ENCODE results near the gene PPP1R3A.

Gene PPP1R3A

GRCh38 chr7:113907617-113908016 lies 11.2 kb downstream of the PPP1R3A start:
- H3K4me1 Mint-ChIP-seq = no peaks in the 10 kb centered on the region
- no peak overlapping the region for H3K27ac Mint-ChIP-seq

DNA sequence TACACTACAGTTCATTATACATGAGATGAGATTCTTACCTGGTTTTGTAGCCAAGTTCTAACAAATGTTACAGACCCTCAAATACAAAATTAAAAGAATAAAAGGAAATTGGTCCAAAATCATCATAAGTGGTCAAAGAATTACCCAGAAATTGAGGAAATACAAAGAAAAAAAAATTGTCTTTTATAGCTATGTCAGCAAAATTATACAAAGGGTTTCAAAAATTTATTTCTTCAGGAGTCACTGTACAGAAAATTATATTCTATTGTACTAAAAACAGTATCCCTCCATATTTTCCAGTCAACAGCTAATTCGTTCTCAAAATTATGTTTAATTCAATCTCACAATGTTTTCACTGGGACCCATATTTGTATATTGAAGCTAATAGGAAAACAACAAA lies 14.3 kb downstream of the PPP1R3A start:
- DNase-seq (no peak), ATAC-seq (replicated peaks) (no peak)
- no peaks in the 10 kb centered on the region for H3K9me3 Mint-ChIP-seq
- H3K27me3 Mint-ChIP-seq = no peaks in the 10 kb centered on the region
- no peaks in the 10 kb centered on the region for H3K4me1 Mint-ChIP-seq
- no peak overlapping the region for H3K27ac Mint-ChIP-seq
- H3K36me3 Mint-ChIP-seq = no peaks in the 10 kb centered on the region
- H3K4me3 Mint-ChIP-seq = no peak overlapping the region

More at GRCh38 chr7:113907617-113908016, 11.2 kb downstream of the PPP1R3A start:
- DNase-seq = no peak
- H3K27me3 Mint-ChIP-seq = no peaks in the 10 kb centered on the region
- no peaks in the 10 kb centered on the region for H3K9me3 Mint-ChIP-seq
- no peak overlapping the region for H3K4me3 Mint-ChIP-seq
- ATAC-seq (replicated peaks) = no peak
- H3K36me3 Mint-ChIP-seq = no peaks in the 10 kb centered on the region

DNA sequence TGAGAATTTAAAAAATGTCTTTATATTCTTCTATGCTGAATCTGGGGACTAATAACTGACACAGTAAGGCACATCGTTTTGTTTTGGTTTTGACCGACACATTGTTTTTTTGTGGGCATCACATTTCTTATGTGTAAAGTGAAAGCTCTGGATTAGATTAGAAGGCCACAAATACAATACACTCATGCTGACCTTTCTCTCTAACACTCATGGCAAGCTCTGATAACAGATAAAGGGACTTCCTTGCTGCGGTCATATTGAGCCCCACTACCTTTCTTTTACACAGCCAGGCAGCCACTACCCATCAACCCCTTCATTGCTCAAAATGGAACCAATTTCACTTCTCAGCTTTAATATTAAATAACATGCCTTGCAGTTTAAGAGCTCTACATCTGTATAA lies 26.0 kb downstream of the PPP1R3A start:
- H3K4me1 Mint-ChIP-seq = no peaks in the 10 kb centered on the region
- no peak overlapping the region for H3K27ac Mint-ChIP-seq
- no peak overlapping the region for H3K4me3 Mint-ChIP-seq
- ATAC-seq (replicated peaks) = no peak
- no peaks in the 10 kb centered on the region for H3K27me3 Mint-ChIP-seq
- peaks cover 1 to 3% of the 10 kb centered on the region in 2 donors for H3K9me3 Mint-ChIP-seq
- no peak for DNase-seq
- H3K36me3 Mint-ChIP-seq = no peaks in the 10 kb centered on the region

DNA sequence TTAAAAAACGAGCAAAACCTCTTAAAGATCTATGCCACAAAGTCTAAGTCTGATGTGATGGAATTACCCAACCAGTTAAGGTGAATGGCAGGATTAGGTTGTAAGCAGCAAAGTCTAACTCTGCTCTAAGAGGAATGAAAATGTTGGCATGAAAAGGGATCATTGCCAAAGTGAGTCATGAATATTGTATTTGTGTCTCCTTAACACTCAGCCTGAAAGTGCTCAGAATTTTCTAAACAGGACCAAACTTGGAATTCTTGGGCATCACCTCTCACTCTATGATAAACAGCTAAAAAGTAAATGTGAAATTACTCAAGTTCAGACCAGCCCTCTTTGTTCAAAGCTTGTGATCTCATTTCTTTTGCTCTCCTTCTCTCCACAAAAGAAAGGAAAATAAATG lies 27.0 kb downstream of the PPP1R3A start:
- no peak for ATAC-seq (replicated peaks)
- no peak overlapping the region for H3K27ac Mint-ChIP-seq
- no peaks in the 10 kb centered on the region for H3K4me1 Mint-ChIP-seq
- H3K27me3 Mint-ChIP-seq = no peaks in the 10 kb centered on the region
- H3K9me3 Mint-ChIP-seq = peaks cover 1 to 3% of the 10 kb centered on the region in 2 donors
- no peak overlapping the region for H3K4me3 Mint-ChIP-seq
- no peak for DNase-seq
- H3K36me3 Mint-ChIP-seq = no peaks in the 10 kb centered on the region

DNA sequence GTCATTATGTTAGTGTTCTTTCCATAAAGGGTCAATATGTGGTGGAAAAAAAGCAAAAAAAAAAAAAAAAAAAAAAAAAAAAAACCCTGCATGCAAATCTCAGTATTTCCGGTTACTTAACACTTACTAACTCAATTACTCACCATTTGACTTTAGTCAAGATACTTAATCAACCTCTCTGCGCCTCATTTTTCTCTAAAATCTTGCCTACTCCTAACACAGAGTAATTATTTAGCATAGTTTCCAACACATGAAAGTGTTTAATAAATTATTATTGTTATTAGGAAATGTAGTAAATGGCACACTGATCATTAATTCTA lies 27.8 kb downstream of the PPP1R3A start:
- Mint-ChIP-seq H3K27me3 (no peaks in the 10 kb centered on the region), H3K4me3 (no peak overlapping the region), H3K27ac (no peak overlapping the region), H3K9me3 (peaks cover 3% of the 10 kb centered on the region in 2 donors), H3K4me1 (no peaks in the 10 kb centered on the region), H3K36me3 (no peaks in the 10 kb centered on the region)
- no peak for DNase-seq
- no peak for ATAC-seq (replicated peaks)

GRCh38 chr7:113890331-113891030 lies 28.3 kb downstream of the PPP1R3A start:
- Mint-ChIP-seq H3K4me1 (no peaks in the 10 kb centered on the region), H3K4me3 (no peak overlapping the region), H3K9me3 (peaks cover 3% of the 10 kb centered on the region in 2 donors), H3K27ac (no peak overlapping the region), H3K27me3 (no peaks in the 10 kb centered on the region), H3K36me3 (no peaks in the 10 kb centered on the region)
- ATAC-seq (replicated peaks) = no peak
- DNase-seq = no peak

DNA sequence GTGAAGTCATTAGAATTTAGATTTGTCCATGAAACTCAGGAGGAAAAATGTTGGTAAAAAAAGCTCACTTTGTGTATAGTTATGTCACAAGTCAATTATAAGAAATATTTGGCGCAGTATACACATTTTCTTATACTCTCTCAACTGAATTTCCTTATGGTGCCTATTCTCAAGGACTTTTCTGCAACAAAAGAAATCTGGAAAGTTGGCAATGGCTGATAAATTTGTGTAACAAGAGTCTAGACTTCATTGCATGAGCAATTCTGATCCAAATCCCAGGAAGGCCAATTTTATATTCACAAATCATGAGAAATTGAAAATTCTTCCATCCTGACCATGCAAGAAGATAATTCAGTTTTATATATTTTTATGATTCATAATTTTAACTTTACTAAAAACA lies 35.7 kb downstream of the PPP1R3A start:
- ATAC-seq (replicated peaks) = no peak
- Mint-ChIP-seq H3K27me3 (no peaks in the 10 kb centered on the region), H3K4me1 (no peaks in the 10 kb centered on the region), H3K4me3 (no peak overlapping the region), H3K36me3 (no peaks in the 10 kb centered on the region), H3K27ac (no peak overlapping the region), H3K9me3 (peaks cover 0 to 1% of the 10 kb centered on the region in 2 donors)
- no peak for DNase-seq

DNA sequence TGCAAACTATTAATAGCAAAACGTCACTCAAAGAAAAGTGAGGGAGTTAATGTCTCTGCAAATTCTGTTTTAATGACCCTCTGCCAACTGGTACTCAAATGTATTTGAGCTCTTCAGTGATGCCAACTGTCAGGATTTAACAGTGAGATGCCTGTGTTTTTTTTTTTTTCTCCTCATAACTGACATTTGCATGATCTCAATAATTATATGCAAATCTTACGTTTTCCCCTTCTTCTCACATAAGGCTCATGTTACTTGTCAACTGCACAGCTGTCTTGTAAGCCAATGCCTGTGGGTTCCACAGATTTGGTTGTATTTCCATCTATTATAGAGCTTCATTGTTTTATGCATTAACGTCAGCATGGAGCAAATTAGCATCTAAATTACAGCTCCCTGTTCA lies 38.2 kb downstream of the PPP1R3A start:
- Mint-ChIP-seq H3K27me3 (no peaks in the 10 kb centered on the region), H3K36me3 (no peaks in the 10 kb centered on the region), H3K4me3 (no peak overlapping the region), H3K4me1 (no peaks in the 10 kb centered on the region), H3K9me3 (no peaks in the 10 kb centered on the region), H3K27ac (no peak overlapping the region)
- DNase-seq (no peak), ATAC-seq (replicated peaks) (no peak)

GRCh38 chr7:113878394-113878992 lies 40.3 kb downstream of the PPP1R3A start:
- Mint-ChIP-seq H3K9me3 (peaks cover 0 to 2% of the 10 kb centered on the region in 2 donors), H3K27ac (no peak overlapping the region), H3K27me3 (no peaks in the 10 kb centered on the region), H3K4me3 (no peak overlapping the region), H3K36me3 (no peaks in the 10 kb centered on the region), H3K4me1 (no peaks in the 10 kb centered on the region)
- no peak for DNase-seq
- ATAC-seq (replicated peaks) = no peak

DNA sequence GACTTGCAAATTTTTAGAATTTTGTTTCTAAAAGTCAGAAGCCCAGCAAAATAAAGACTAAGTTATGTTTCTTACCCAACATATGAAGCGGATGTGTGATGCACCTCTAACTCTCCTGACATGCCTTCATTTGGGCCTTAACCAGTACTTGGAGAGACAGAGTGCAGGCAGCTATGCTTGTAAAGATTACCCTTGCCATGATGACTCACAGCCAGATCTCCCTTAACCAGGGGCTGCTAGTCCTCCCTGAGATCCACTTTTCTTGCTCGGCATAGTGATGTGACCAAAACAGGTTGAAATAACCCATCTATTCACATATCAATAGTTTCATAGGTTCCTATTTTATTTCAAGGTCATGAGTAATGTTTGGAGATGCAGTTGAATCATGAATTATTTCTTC lies 43.6 kb downstream of the PPP1R3A start:
- Mint-ChIP-seq H3K4me3 (no peak overlapping the region), H3K9me3 (peaks cover 0 to 3% of the 10 kb centered on the region in 2 donors), H3K27me3 (no peaks in the 10 kb centered on the region), H3K27ac (no peak overlapping the region), H3K4me1 (no peaks in the 10 kb centered on the region), H3K36me3 (no peaks in the 10 kb centered on the region)
- no peak for ATAC-seq (replicated peaks)
- no peak for DNase-seq

- H3K4me1 Mint-ChIP-seq = no peaks in the 10 kb centered on the region
- no peak overlapping the region for H3K4me3 Mint-ChIP-seq
- DNase-seq (no peak), ATAC-seq (replicated peaks) (no peak)
- no peaks in the 10 kb centered on the region for H3K36me3 Mint-ChIP-seq
- H3K27me3 Mint-ChIP-seq = no peaks in the 10 kb centered on the region
- no peak overlapping the region for H3K27ac Mint-ChIP-seq
- peaks cover 0 to 3% of the 10 kb centered on the region in 2 donors for H3K9me3 Mint-ChIP-seq
Measured at GRCh38 chr7:113873554-113874151, 45.2 kb downstream of the PPP1R3A start.

DNA sequence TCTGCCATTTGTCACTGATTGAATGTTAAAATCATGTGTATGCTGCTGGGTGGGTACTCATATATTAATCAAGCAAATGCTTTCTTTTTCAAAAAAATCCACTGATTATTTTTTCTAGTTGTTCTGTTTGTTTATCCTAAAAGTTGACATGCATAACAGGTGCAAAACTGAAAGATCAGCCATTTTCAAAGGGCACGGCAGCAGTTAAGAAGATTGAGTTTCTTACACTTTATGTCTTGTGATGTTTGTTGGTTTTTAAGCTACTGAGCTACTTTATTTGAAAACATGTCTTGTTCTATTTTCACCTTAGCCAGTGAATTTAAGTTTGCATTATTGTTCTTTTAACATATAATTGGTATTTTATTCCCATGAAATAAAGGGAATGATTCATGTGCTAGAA lies 45.8 kb downstream of the PPP1R3A start:
- Mint-ChIP-seq H3K4me3 (no peak overlapping the region), H3K27me3 (no peaks in the 10 kb centered on the region), H3K27ac (no peak overlapping the region), H3K36me3 (no peaks in the 10 kb centered on the region), H3K9me3 (peaks cover 0 to 3% of the 10 kb centered on the region in 2 donors), H3K4me1 (no peaks in the 10 kb centered on the region)
- no peak for ATAC-seq (replicated peaks)
- no peak for DNase-seq

DNA sequence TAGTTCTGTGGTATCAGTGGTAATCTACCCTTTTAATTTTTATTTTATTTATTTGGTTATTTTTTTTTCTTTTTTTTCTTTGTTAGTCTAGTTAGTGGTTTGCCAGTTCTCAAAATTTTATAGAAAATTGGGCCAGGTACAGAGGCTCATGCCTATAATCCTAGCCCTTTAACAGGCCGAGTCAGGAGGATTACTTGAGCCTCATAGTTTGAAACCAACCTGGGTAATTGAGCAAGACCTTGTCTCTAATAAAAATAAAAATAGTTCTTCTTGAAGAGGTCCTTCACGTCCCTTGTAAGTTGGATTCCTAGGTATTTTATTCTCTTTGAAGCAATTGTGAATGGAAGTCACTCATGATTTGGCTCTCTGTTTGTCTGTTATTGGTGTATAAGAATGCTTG lies 51.5 kb downstream of the PPP1R3A start:
- no peak overlapping the region for H3K4me3 Mint-ChIP-seq
- DNase-seq (no peak), ATAC-seq (replicated peaks) (no peak)
- no peaks in the 10 kb centered on the region for H3K36me3 Mint-ChIP-seq
- peaks cover 0 to 1% of the 10 kb centered on the region in 2 donors for H3K9me3 Mint-ChIP-seq
- H3K4me1 Mint-ChIP-seq = no peaks in the 10 kb centered on the region
- H3K27ac Mint-ChIP-seq = no peak overlapping the region
- H3K27me3 Mint-ChIP-seq = no peaks in the 10 kb centered on the region

DNA sequence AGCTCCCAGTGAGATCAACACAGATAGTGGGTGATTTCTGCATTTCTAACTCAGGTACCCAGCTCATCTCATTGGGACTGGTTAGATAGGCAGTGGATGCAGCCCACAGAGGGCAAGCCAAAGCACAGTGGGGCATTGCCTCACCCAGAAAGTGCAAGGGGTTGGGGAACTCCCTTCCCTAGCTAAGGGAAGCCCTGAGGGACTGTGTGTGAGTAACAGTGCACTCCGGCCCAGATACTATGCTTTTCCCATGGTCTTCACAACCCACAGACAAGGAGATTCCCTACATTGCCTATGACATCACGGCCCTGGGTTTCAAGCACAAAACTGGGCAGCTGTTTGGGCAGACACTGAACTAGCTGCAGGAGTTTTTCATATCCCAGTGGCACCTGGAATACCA lies 62.8 kb downstream of the PPP1R3A start:
- Mint-ChIP-seq H3K4me3 (no peak overlapping the region), H3K4me1 (no peaks in the 10 kb centered on the region), H3K36me3 (no peaks in the 10 kb centered on the region), H3K27ac (no peak overlapping the region), H3K27me3 (no peaks in the 10 kb centered on the region), H3K9me3 (peaks cover 7 to 11% of the 10 kb centered on the region in 2 donors)
- DNase-seq = no peak
- no peak for ATAC-seq (replicated peaks)

DNA sequence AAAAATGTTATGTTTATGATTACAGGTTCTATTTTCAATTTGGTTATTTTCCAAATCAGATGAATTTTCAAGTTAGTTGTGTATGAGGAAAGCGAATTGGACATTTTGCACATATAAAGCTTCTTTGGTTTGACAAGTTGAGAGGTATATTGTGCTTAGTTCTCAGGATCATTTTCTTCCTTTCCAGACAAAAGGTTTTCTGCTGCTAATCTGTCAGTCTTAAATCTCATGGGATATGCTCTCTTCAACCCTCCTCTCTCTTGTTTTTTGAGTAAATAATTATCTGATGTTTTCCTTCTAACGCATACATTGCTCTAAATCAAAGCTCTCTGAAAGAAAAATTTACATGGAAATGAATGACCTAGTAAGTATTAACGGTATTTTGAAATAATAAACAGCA lies 77.9 kb downstream of the PPP1R3A start:
- Mint-ChIP-seq H3K4me3 (no peak overlapping the region), H3K27me3 (no peaks in the 10 kb centered on the region), H3K9me3 (peaks cover 0 to 3% of the 10 kb centered on the region in 2 donors), H3K36me3 (no peaks in the 10 kb centered on the region), H3K4me1 (no peaks in the 10 kb centered on the region), H3K27ac (no peak overlapping the region)
- DNase-seq = no peak
- no peak for ATAC-seq (replicated peaks)
